Activated CD8-positive, alpha-beta memory T cell treated with anti-CD3 and anti-CD28 coated beads, Interleukin-2, amount 50 U/mL, for 1 hour (primary cell): Measurements from ENCODE around the gene OR4X2.
"Not testable (repeated sequence)": the region's sequence is repeated elsewhere in the genome, so short reads cannot be mapped to it uniquely, and the experiment has no call there.

Source experiments
- DNase-seq: peaks from one replicate; pipeline ENCODE4 v3.0.0-alpha.2; 2020; ENCODE audit errors: extremely low read depth

OR4X2 gene, protein sequence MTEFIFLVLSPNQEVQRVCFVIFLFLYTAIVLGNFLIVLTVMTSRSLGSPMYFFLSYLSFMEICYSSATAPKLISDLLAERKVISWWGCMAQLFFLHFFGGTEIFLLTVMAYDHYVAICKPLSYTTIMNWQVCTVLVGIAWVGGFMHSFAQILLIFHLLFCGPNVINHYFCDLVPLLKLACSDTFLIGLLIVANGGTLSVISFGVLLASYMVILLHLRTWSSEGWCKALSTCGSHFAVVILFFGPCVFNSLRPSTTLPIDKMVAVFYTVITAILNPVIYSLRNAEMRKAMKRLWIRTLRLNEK

GRCh38 chr11:48244804-48245203 lies at the start of gene OR4X2:
Gene OR4X2 (plus strand): TSS chr11:48245104. CDS start chr11:48245104, 0 bp downstream.
- DNase-seq: no peak

DNA sequence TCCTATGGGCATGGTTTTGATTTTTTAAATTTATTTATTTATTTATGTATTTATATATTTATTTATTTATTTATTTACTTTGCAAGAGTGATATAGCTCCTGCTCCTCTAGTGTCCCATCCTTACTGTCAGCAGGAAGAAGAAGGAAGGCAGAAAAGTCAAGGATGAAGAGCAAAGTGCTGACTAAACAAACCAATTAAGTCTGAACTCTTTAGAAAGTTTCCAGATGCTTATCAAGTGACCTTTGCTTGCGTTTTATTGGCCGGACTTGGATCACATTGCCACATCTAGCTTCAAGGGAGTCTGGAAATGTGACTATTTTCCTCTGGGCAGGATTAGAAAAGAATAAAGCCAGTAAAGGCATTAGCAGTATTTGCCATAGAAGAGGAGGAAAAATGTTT lies 37.0 kb upstream of the OR4X2 start:
- DNase-seq: no peak

- no peak for DNase-seq
These were observed 34.9 kb upstream of the OR4X2 start for GRCh38 chr11:48210052-48210451.

- no peak for DNase-seq
These were observed 28.4 kb upstream of the OR4X2 start, which contains the start of gene OR4B1 for GRCh38 chr11:48216510-48216909. Gene OR4B1 (plus strand): TSS chr11:48216810. CDS start chr11:48216810, 0 bp downstream.

GRCh38 chr11:48228761-48229160 lies 16.1 kb upstream of the OR4X2 start:
- no peak for DNase-seq

- not testable (repeated sequence) for DNase-seq
These were observed 14.8 kb upstream of the OR4X2 start for GRCh38 chr11:48230057-48230456.

GRCh38 chr11:48237727-48238126 lies 7.2 kb upstream of the OR4X2 start:
- DNase-seq: no peak

DNA sequence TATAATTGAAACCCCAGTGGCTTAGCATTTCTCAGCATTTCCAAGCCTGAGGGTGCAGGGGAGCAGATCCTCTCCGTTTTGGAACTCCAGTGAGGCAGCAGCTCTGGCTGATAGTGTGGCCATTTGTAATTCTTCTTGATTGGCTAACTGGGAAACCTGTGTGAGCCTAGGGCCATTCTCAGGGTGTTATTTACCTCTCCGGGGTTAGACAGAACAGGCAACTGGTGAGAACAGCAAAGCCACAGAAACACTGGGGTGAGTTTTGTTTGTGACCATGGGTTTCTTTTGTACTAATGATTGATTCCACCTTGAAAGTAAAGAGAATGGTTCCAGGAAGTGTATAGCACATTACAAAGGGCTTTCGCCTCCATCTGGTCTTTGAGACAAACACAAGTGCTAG lies 2.4 kb upstream of the OR4X2 start:
- DNase-seq: no peak

- DNase-seq: no peak
These were observed 4.0 kb downstream of the OR4X2 start for GRCh38 chr11:48248902-48249301.

- no peak for DNase-seq
These were observed 16.7 kb downstream of the OR4X2 start for GRCh38 chr11:48261600-48261999.

- DNase-seq: no peak
These were observed 18.6 kb downstream of the OR4X2 start, which contains the start of gene OR4X1 for GRCh38 chr11:48263423-48263911. Gene OR4X1 (plus strand): TSS chr11:48263861. CDS start chr11:48263861, 0 bp downstream.

GRCh38 chr11:48270621-48271020 lies 25.7 kb downstream of the OR4X2 start:
- no peak for DNase-seq

DNA sequence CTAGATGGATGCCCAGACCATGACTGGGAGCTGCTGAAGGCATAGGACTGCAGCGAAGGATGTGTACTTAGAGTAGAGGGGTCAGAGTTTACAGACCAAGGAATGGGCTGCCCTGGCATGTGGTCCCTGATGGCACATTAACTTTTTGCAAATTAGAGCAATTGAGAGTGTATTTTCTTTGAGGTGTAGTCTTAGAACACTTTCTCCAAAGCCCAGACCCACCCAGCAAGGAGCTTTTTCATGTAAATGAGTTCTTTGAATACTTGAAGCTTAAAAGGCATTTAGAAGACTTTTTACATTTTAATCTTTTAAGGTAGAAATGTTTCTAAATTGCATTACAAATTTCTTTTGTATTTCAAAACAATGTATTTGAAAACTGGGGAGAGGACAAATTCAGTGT lies 27.7 kb downstream of the OR4X2 start:
- DNase-seq: no peak
